Measurements from ENCODE around the gene R3HDM4.

The R3HDM4 gene

DNA sequence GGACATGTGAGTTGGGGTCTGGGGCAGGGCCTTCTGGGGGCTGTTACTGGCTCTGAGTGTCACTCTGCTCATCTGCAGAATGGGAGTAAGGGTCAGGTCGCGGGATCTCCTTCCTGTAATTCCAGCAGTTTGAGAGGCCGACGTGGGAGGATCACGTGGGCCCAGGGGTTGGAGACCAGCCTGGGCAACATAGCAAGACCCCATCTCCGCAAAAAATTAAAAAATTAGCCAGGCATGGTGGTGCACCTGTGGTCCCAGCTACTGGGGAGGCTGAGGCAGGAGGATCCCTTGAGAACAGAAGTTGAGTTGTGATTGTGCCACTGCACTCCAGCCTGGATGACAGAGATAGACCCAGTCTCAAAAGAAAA is 16.9 kb upstream of the R3HDM4 start:
- no peak overlapping the region for H3K4me3 ChIP-seq (ENCODE audit: control insufficient read depth, low read depth, low read length)
- TF ChIP-seq, protein P1, sequence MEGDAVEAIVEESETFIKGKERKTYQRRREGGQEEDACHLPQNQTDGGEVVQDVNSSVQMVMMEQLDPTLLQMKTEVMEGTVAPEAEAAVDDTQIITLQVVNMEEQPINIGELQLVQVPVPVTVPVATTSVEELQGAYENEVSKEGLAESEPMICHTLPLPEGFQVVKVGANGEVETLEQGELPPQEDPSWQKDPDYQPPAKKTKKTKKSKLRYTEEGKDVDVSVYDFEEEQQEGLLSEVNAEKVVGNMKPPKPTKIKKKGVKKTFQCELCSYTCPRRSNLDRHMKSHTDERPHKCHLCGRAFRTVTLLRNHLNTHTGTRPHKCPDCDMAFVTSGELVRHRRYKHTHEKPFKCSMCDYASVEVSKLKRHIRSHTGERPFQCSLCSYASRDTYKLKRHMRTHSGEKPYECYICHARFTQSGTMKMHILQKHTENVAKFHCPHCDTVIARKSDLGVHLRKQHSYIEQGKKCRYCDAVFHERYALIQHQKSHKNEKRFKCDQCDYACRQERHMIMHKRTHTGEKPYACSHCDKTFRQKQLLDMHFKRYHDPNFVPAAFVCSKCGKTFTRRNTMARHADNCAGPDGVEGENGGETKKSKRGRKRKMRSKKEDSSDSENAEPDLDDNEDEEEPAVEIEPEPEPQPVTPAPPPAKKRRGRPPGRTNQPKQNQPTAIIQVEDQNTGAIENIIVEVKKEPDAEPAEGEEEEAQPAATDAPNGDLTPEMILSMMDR (conservative IDR thresholded peaks at IDR 0.05; ENCODE audit: control insufficient read depth, insufficient read depth, low read depth, low read length) = no peak
- DNase-seq (ENCODE audit: low read depth) = no peak

DNA sequence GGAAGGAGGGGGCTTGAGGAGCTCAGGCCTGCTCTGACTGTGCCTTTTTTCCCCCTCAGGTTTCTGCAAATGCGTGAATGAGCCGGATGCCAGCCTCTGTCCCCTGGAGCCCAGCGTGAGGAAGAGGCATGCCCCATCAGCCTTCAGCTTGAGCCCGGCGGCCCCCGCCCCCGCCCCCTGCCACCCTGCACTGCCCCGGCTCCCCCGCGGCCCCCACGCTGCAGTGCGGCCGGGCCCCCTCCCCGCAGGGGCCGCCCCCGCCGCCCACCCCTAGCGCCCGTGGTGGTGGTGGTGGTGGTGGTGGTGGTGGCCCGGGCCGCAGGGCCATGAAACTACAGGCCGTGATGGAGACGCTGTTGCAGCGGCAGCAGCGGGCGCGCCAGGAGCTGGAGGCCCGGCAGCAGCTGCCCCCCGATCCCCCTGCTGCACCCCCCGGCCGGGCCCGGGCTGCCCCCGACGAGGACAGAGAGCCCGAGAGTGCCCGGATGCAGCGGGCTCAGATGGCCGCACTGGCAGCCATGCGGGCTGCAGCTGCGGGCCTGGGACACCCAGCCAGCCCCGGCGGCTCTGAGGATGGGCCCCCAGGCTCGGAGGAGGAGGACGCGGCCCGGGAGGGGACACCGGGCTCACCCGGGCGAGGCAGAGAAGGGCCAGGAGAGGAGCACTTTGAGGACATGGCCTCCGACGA is 16.3 kb upstream of the R3HDM4 start:
- TF ChIP-seq, protein P1 (conservative IDR thresholded peaks at IDR 0.05; ENCODE audit: control insufficient read depth, insufficient read depth, low read depth, low read length) = no peak
- no peak for DNase-seq (ENCODE audit: low read depth)
- no peak overlapping the region for H3K4me3 ChIP-seq (ENCODE audit: control insufficient read depth, low read depth, low read length)

GRCh38 chr19:928471-929202 is 15.6 kb upstream of the R3HDM4 start:
- TF ChIP-seq, protein P1 (conservative IDR thresholded peaks at IDR 0.05; ENCODE audit: control insufficient read depth, insufficient read depth, low read depth, low read length) = no peak
- no peak for DNase-seq (ENCODE audit: low read depth)
- H3K4me3 ChIP-seq (ENCODE audit: control insufficient read depth, low read depth, low read length) = no peak overlapping the region

DNA sequence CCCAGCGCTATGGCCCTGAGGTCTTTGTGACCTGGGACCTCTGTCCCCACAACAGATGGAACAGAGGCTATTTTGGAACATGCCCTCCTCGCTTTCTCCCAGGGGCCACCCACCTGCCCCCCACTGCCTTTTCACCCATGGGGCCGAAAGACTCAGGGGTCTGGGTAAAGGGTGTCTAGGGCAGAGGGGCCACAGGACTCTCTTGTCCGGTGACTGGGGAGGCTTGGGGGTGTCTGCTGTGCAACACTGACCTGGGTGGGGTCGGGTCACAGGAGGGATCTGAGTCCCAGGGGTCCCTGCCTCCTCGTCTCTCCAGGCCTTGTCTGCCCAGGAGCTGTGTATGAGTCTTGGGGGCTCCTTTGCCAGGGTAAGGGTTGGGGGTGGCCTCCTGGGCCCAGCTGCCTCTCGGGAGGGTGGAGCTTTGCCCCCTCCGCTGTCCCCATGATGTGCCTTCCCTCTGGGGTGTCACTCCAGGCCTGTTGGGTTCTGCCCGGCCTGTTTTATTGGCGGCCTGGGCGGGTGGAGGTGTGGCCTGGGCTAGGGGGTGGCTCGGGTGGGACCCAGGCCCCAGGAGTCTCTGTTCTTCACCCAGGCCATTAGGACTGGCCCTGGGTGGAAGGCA is 14.9 kb upstream of the R3HDM4 start:
- H3K4me3 ChIP-seq (ENCODE audit: control insufficient read depth, low read depth, low read length) = peak overlapping the region; percentile 78
- TF ChIP-seq, protein P1 (conservative IDR thresholded peaks at IDR 0.05; ENCODE audit: control insufficient read depth, insufficient read depth, low read depth, low read length) = no peak
- no peak for DNase-seq (ENCODE audit: low read depth)

GRCh38 chr19:927351-927779 is 14.3 kb upstream of the R3HDM4 start:
- no peak for DNase-seq (ENCODE audit: low read depth)

GRCh38 chr19:926589-927350 is 13.8 kb upstream of the R3HDM4 start:
- TF ChIP-seq, protein P1 (conservative IDR thresholded peaks at IDR 0.05; ENCODE audit: control insufficient read depth, insufficient read depth, low read depth, low read length) = no peak
- DNase-seq (ENCODE audit: low read depth) = peak; percentile 45
- peak overlapping the region; percentile 78 for H3K4me3 ChIP-seq (ENCODE audit: control insufficient read depth, low read depth, low read length)

More at GRCh38 chr19:927351-927779, 14.3 kb upstream of the R3HDM4 start:
- peak overlapping the region; percentile 78 for H3K4me3 ChIP-seq (ENCODE audit: control insufficient read depth, low read depth, low read length)
- TF ChIP-seq, protein P1 (conservative IDR thresholded peaks at IDR 0.05; ENCODE audit: control insufficient read depth, insufficient read depth, low read depth, low read length) = no peak
